GM12891 (cell line): Measurements from ENCODE around the gene ZNF813.

ENCODE experiments used
- DNase-seq: peaks from one replicate; pipeline ENCODE4 v3.0.0; 2011; ENCODE audit warnings: low spot score; ENCODE audit not compliant: insufficient read length
- FAIRE-seq: peaks from 2 replicates; lab custom pipeline; 2011; peaks lifted over from hg19 to GRCh38; lab: Jason Lieb, UNC
- PAX5 ChIP-seq: IDR thresholded peaks from 2 replicates; pipeline ENCODE4 v1.6.1; 2011; ENCODE audit warnings: low read length, moderate library complexity, mild to moderate bottlenecking; ENCODE audit not compliant: insufficient read depth, severe bottlenecking
- POLR2A ChIP-seq: IDR thresholded peaks from 2 replicates; pipeline ENCODE4 v1.6.1; 2011; ENCODE audit warnings: low read depth, low read length, control low read depth
- POLR2AphosphoS5 ChIP-seq: IDR thresholded peaks from 2 replicates; pipeline ENCODE4 v1.6.1; 2011; ENCODE audit warnings: low read depth, low read length, control low read depth
- POU2F2 ChIP-seq: IDR thresholded peaks from 2 replicates; pipeline ENCODE4 v1.6.1; 2011; ENCODE audit warnings: low read depth, mild to moderate bottlenecking, control low read depth, low read length, moderate library complexity
- SPI1 ChIP-seq: IDR thresholded peaks from 2 replicates; pipeline ENCODE4 v1.6.1; 2011; ENCODE audit warnings: low read depth, low read length, control low read depth
- TAF1 ChIP-seq: IDR thresholded peaks from 2 replicates; pipeline ENCODE4 v1.6.1; 2011; ENCODE audit warnings: low read depth, low read length, control low read depth

Gene ZNF813

GRCh38 chr19:53517114-53517741, 49.7 kb downstream of the ZNF813 start:
- FAIRE-seq = no peak
- TF ChIP-seq TAF1 (no peak), PAX5 (no peak), POU2F2 (no peak), POLR2A (no peak), POLR2AphosphoS5 (no peak), SPI1 (no peak)

GRCh38 chr19:53518121-53518520, 50.6 kb downstream of the ZNF813 start:
- TF ChIP-seq POLR2A (no peak), TAF1 (no peak), SPI1 (no peak), POLR2AphosphoS5 (no peak), PAX5 (no peak)
- DNase-seq (no peak), FAIRE-seq (no peak)

More at GRCh38 chr19:53517114-53517741, 49.7 kb downstream of the ZNF813 start:
- no peak for DNase-seq

- FAIRE-seq (no peak), DNase-seq (no peak)
- TF ChIP-seq TAF1 (no peak), POLR2AphosphoS5 (no peak), SPI1 (no peak), POU2F2 (no peak), PAX5 (no peak), POLR2A (no peak)
Measured at GRCh38 chr19:53518716-53519115, 51.2 kb downstream of the ZNF813 start.

DNA sequence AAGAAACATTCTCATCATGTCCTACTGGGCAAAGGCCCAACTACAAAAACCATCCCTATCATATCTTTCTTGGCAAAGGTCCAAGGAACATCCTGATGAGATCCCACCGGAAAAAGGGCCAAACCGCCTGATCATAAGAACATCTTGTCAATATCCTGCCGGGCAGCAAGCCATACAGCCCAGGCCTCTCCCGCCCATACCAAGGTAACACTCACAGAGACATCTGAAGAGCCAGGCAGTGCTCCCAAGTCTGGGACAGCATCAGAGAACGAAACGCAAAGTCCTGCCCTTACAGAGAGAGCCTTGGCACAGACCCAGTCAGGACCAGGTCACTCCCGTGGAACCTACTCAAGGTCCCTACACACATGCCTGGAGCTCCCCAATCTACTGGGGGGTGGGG, 51.9 kb downstream of the ZNF813 start:
- DNase-seq (no peak), FAIRE-seq (no peak)
- no peak for TF ChIP-seq SPI1

- FAIRE-seq (no peak), DNase-seq (no peak)
- no peak for TF ChIP-seq TAF1
- TF ChIP-seq SPI1 = no peak
- TF ChIP-seq POLR2A = no peak
- no peak for TF ChIP-seq POLR2AphosphoS5
- TF ChIP-seq PAX5 = no peak
- no peak for TF ChIP-seq POU2F2
Measured at GRCh38 chr19:53520163-53520546, 52.6 kb downstream of the ZNF813 start.

DNA sequence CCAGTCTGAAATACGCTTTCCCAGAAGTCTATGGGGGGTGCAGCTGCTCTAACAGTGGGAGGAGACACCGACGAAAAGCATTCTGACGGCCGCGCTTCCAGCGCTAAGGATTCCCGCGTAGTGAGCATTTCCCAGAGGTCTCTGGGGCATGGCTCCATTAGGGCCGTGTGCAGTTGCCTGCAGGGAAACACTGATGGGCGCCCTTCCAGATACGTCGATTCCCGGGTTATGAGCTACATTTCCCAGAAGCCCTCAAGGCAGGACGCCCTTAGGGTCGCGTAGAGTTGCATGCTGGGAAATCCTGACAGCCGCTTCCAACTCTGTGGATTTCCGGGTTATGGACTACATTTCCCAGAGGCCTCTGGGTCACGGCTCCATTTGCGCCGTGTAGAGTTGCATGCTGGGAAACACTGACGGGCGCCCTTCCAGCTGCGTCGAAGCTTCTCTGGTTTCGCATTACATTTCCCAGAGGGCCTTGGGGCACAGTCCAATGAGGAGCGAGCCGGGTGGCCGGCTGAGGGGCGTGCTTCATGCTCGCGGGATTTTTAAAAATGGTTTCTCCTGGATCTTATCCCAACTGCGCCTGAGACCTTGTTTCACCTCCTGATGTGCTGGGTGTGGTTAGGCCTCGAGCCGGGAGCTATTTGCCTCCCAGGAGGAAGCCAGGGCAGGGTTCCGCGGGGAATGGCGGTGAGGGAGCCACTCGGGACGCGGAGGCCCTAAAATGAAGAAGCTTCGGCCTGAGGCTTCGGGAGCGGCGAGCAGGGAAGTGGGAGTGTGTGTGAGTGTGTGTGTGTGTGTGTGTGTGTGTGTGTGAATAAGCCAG, 53.2 kb downstream of the ZNF813 start:
- FAIRE-seq (peak; percentile 94), DNase-seq (peak; percentile 80)
- no peak for TF ChIP-seq POLR2AphosphoS5
- peak; percentile 26; the same call in 1 of the 2 replicates for TF ChIP-seq POU2F2
- TF ChIP-seq SPI1 = no peak
- TF ChIP-seq TAF1 = no peak

DNA sequence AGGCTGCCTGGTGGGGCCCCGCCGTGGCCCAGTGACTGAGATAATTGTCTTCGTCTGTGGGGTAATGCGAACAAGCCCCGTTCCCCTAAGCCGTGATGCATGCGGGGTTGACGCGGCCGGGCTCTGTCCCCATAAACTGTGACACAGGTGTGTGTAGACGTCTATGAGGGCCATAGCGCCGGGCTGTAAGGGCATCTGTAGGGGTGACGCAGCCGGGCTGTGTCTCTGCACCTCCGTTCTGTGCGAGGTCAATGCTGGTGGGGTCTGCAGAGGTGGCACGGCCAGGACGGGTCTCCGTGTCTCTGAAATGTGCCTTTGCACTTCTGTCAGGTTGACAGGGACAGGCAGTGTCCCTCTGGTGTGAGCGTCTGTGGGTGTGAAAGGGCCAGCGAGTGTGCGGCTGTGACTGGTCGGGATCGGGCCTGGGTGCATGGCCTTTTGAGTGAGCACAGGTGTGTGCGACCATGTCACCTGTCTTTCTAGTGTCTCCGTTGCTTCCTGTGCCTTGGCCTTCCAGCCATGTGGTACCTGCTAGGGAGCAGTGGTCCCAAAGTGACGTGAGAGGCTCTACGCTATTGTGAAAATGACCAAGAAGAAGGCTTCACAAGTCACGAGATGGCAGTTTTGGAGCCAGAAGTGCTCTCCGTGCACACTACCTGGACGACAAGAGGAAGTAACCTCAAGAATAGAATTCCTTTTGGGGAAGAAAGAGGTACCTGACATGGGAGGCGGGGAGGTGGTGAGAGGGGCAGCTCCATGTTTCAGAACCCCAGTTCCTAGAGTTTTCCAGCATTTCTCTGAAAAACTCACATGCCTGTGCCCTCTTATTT, 54.1 kb downstream of the ZNF813 start:
- FAIRE-seq (peak; percentile 28), DNase-seq (no peak)

GRCh38 chr19:53525922-53526321, 58.4 kb downstream of the ZNF813 start:
- DNase-seq (no peak), FAIRE-seq (no peak)
- TF ChIP-seq POU2F2 (no peak), SPI1 (no peak), POLR2A (no peak), TAF1 (no peak), POLR2AphosphoS5 (no peak), PAX5 (no peak)

More for the DNA sequence above, 54.1 kb downstream of the ZNF813 start:
- TF ChIP-seq POU2F2 = no peak
- no peak for TF ChIP-seq PAX5
- TF ChIP-seq POLR2A = no peak
- TF ChIP-seq TAF1 = no peak
- TF ChIP-seq SPI1 = no peak
- no peak for TF ChIP-seq POLR2AphosphoS5

- DNase-seq = no peak
- FAIRE-seq = no peak
- TF ChIP-seq POLR2AphosphoS5 (no peak), SPI1 (no peak), POU2F2 (no peak), PAX5 (no peak), TAF1 (no peak), POLR2A (no peak)
Measured at GRCh38 chr19:53530622-53531021, 63.1 kb downstream of the ZNF813 start.
